ENCODE data around the gene KIF5C.
A peak's percentile ranks its signal among the peaks of the same experiment; 100 is the strongest.

DNA sequence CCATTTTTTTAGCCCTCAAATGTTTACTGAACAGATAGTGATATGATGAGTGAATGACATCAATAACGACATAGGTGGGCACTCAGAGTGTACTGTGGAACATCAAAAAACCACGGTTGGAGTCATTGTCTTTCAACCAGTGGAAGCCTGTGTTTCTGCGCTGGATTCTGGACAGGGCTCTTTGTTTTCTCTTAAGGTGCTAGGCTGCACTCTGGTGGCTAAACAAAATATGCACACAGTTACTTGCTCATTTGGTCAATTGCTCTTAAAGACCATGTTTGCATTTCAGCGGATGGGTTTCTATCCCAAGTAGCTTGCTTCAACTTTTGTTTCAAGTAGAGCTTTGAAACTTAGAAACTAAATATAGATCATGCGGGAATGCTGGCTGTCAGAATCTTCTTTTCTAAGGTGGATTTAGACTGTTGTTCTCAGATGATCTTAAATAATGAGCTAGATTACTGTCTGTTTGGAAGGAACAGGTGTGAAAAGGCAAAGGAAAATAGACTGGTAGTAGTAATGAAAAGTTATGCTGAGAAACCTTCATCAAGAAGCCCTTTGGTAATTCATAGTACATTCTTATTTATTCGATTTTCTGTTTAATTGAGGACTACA is 115.0 kb downstream of the KIF5C start:
- TF ChIP-seq, protein P1, sequence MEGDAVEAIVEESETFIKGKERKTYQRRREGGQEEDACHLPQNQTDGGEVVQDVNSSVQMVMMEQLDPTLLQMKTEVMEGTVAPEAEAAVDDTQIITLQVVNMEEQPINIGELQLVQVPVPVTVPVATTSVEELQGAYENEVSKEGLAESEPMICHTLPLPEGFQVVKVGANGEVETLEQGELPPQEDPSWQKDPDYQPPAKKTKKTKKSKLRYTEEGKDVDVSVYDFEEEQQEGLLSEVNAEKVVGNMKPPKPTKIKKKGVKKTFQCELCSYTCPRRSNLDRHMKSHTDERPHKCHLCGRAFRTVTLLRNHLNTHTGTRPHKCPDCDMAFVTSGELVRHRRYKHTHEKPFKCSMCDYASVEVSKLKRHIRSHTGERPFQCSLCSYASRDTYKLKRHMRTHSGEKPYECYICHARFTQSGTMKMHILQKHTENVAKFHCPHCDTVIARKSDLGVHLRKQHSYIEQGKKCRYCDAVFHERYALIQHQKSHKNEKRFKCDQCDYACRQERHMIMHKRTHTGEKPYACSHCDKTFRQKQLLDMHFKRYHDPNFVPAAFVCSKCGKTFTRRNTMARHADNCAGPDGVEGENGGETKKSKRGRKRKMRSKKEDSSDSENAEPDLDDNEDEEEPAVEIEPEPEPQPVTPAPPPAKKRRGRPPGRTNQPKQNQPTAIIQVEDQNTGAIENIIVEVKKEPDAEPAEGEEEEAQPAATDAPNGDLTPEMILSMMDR (optimal IDR thresholded peaks at IDR 0.05 in 1 of 3, IDR thresholded peaks at IDR 0.05 in 1 of 3, conservative IDR thresholded peaks at IDR 0.05 in 1 of 3; ENCODE audit: extremely low read depth in 1 of 3, insufficient read depth in 2 of 3, low read length in 3 of 3), result peak; percentile 50 to 77 (median 59)
- no peak for TF ChIP-seq EZH2 (IDR thresholded peaks at IDR 0.05; ENCODE audit: low read length)
